T-cell (primary cell): ENCODE data around the gene APOB. TPM values are rescaled to one million over a fixed set of nuclear protein-coding genes. Genes with fewer than 3 reads are reported as not detected.

Experiments
- ATAC-seq, 4 experiments: fragments of 200-7000 bp in 3 of 4; fragments of 150-1000 bp in 1 of 4; cut with Tn5 transposase; replicated peaks in 1 of 4; 1 replicate in 3 of 4; 2 replicates in 1 of 4; pipeline ENCODE4 v1.10.0; 2021; ENCODE audit warnings: moderate library complexity in 3 of 4, mild to moderate bottlenecking in 2 of 4, moderate number of reproducible peaks in 1 of 4
- CTCF ChIA-PET, 2 donors: fragments of 300-600 bp; sonication (Branson Sonifier 250); formaldehyde crosslinking; loops; one replicate each; lab custom pipeline; 2022; ENCODE audit warnings: antibody characterized with exemption in 2 of 2; lab: Charles Lee
- POLR2A ChIA-PET, 2 donors: fragments of 300-600 bp; sonication (Branson Sonifier 250); formaldehyde crosslinking; loops; one replicate each; lab custom pipeline; 2022; ENCODE audit warnings: antibody characterized with exemption in 2 of 2; lab: Charles Lee
- DNase-seq, 35 experiments: peaks; one replicate each; pipeline versions ENCODE4 v3.0.0 to v3.0.0-alpha.2; 2013 to 2023
- H3K27ac ChIP-seq: one replicate; pipeline ENCODE4 v1.5.1; 2013; ENCODE audit warnings: low read length
- H3K27me3 ChIP-seq, 2 experiments: replicated peaks in 1 of 2; 1 replicate in 1 of 2; 2 replicates in 1 of 2; pipeline versions ENCODE4 v1.6.1 to v1.7.0; 2013; ENCODE audit warnings: low read length in 1 of 2, mixed read lengths in 1 of 2; ENCODE audit not compliant: control insufficient read depth in 2 of 2, insufficient read depth in 2 of 2; ENCODE audit errors: extremely low read depth in 1 of 2
- H3K36me3 ChIP-seq, 2 donors: 1 replicate in 1 of 2; 2 replicates in 1 of 2; pipeline versions ENCODE4 v1.6.1 to v1.7.0; 2013; ENCODE audit warnings: low read length in 1 of 2; ENCODE audit not compliant: control insufficient read depth in 2 of 2, insufficient read depth in 1 of 2; ENCODE audit errors: extremely low read depth in 1 of 2
- H3K4me1 ChIP-seq, 2 experiments: 1 replicate in 1 of 2; 2 replicates in 1 of 2; pipeline versions ENCODE4 v1.6.1 to v1.7.0; 2013; ENCODE audit warnings: low read length in 2 of 2, mixed read lengths in 1 of 2; ENCODE audit not compliant: insufficient read depth in 2 of 2, control insufficient read depth in 1 of 2; ENCODE audit errors: extremely low read depth in 1 of 2
- H3K4me3 ChIP-seq, 2 donors: 1 replicate in 1 of 2; 2 replicates in 1 of 2; pipeline versions ENCODE4 v1.5.1 to v1.7.0; 2013; ENCODE audit warnings: mild to moderate bottlenecking in 2 of 2, low read length in 1 of 2, moderate library complexity in 1 of 2; ENCODE audit not compliant: control insufficient read depth in 1 of 2; ENCODE audit errors: extremely low read depth in 1 of 2
- H3K9me3 ChIP-seq: 2 replicates; pipeline ENCODE4 v1.7.0; 2013
- H3K27ac Mint-ChIP-seq, 2 donors: one replicate each; pipeline ENCODE4 v1.8.0; 2020 to 2021; ENCODE audit warnings: mild to moderate bottlenecking in 2 of 2, mixed read lengths in 2 of 2
- H3K27me3 Mint-ChIP-seq, 2 donors: one replicate each; pipeline ENCODE4 v1.8.0; 2021 to 2022; ENCODE audit warnings: mixed read lengths in 2 of 2
- H3K36me3 Mint-ChIP-seq: one replicate; pipeline ENCODE4 v1.8.0; 2021; ENCODE audit warnings: mixed read lengths
- H3K4me1 Mint-ChIP-seq, 3 donors: one replicate each; pipeline ENCODE4 v1.8.0; 2020 to 2022; ENCODE audit warnings: mixed read lengths in 3 of 3, mild to moderate bottlenecking in 1 of 3
- H3K4me3 Mint-ChIP-seq, 3 donors: one replicate each; pipeline ENCODE4 v1.8.0; 2020 to 2022; ENCODE audit warnings: mild to moderate bottlenecking in 3 of 3, mixed read lengths in 3 of 3, moderate library complexity in 3 of 3
- H3K9me3 Mint-ChIP-seq, 3 donors: one replicate each; pipeline ENCODE4 v1.8.0; 2020 to 2022; ENCODE audit warnings: mixed read lengths in 3 of 3
- WGBS: methylation state at CpG from one replicate; pipeline ENCODE4 v1.1.5; 2013; ENCODE audit warnings: missing lambda C conversion rate; ENCODE audit not compliant: insufficient coverage; 5-methylcytosine and 5-hydroxymethylcytosine counted together
- total RNA-seq, 35 experiments: library from RNA in 6 of 35; stranded (reverse) in 6 of 35; fragments of 120-200 nt in 1 of 35; gene quantifications; one replicate each; pipeline versions ENCODE4 v1.2.1 to v1.2.4 and lab custom pipeline; 2013 to 2026

The APOB gene
- total RNA-seq, 5 donors from 2014 or later (not counting 1 experiment from before 2014, with no cell fraction given), result 1.2 to 2.0 (median 1.9) TPM; not detected in 2

- DNase-seq (no peak), ATAC-seq (no peak)
- H3K27ac Mint-ChIP-seq, result no peak overlapping the region
- H3K27me3 Mint-ChIP-seq, result peaks cover 8 to 14% of the 10 kb centered on the region in 2 donors
- Histone ChIP-seq H3K36me3 (no peaks in the 10 kb centered on the region), H3K27me3 (peaks cover 0 to 4% of the 10 kb centered on the region in 2 experiments), H3K27ac (no peak overlapping the region), H3K4me3 (no peak overlapping the region), H3K4me1 (no peaks in the 10 kb centered on the region), H3K9me3 (no peaks in the 10 kb centered on the region)
- H3K36me3 Mint-ChIP-seq, result no peaks in the 10 kb centered on the region
- no peak overlapping the region for H3K4me3 Mint-ChIP-seq
- POLR2A ChIA-PET, result no interaction called here
- whole genome bisulfite sequencing, result 75% methylated on average over 1 of the region's 3 CpGs
- CTCF ChIA-PET, result no interaction called here
- H3K4me1 Mint-ChIP-seq, result no peaks in the 10 kb centered on the region
- peaks cover 0 to 8% (median 0%) of the 10 kb centered on the region in 3 donors for H3K9me3 Mint-ChIP-seq
Observed at GRCh38 chr2:21020031-21020667, 23.7 kb downstream of the APOB start.

GRCh38 chr2:21019678-21020021 is 24.2 kb downstream of the APOB start:
- H3K4me1 ChIP-seq, result no peaks in the 10 kb centered on the region
- no peaks in the 10 kb centered on the region for H3K4me1 Mint-ChIP-seq
- peaks cover 0 to 4% of the 10 kb centered on the region in 2 experiments for H3K27me3 ChIP-seq
- ChIA-PET CTCF (no interaction called here), POLR2A (no interaction called here)
- H3K36me3 ChIP-seq, result no peaks in the 10 kb centered on the region
- H3K27ac ChIP-seq, result no peak overlapping the region
- H3K4me3 Mint-ChIP-seq, result no peak overlapping the region
- H3K27ac Mint-ChIP-seq, result no peak overlapping the region
- no peaks in the 10 kb centered on the region for H3K9me3 ChIP-seq
- no peak for DNase-seq
- H3K9me3 Mint-ChIP-seq, result peaks cover 0 to 8% (median 0%) of the 10 kb centered on the region in 3 donors
- no CpG with 5 or more reads among the region's 6 CpGs for WGBS
- H3K36me3 Mint-ChIP-seq, result no peaks in the 10 kb centered on the region
- H3K4me3 ChIP-seq, result no peak overlapping the region
- peaks cover 8 to 18% of the 10 kb centered on the region in 2 donors for H3K27me3 Mint-ChIP-seq
- no peak for ATAC-seq

GRCh38 chr2:21019000-21019677 is 24.7 kb downstream of the APOB start:
- Histone ChIP-seq H3K9me3 (no peaks in the 10 kb centered on the region), H3K27ac (no peak overlapping the region), H3K4me3 (no peak overlapping the region), H3K4me1 (no peaks in the 10 kb centered on the region), H3K27me3 (peaks cover 0 to 4% of the 10 kb centered on the region in 2 experiments), H3K36me3 (no peaks in the 10 kb centered on the region)
- ChIA-PET POLR2A (no interaction called here), CTCF (no interaction called here)
- Mint-ChIP-seq H3K27ac (no peak overlapping the region), H3K4me3 (no peak overlapping the region), H3K4me1 (no peaks in the 10 kb centered on the region), H3K27me3 (peaks cover 8 to 18% of the 10 kb centered on the region in 2 donors), H3K36me3 (no peaks in the 10 kb centered on the region), H3K9me3 (peaks cover 0 to 8% (median 0%) of the 10 kb centered on the region in 3 donors)
- DNase-seq, result no peak
- WGBS, result 100% methylated on average over 1 of the region's 3 CpGs
- ATAC-seq, result no peak

GRCh38 chr2:21018290-21018689 is 25.6 kb downstream of the APOB start:
- H3K27me3 Mint-ChIP-seq, result peaks cover 10 to 24% of the 10 kb centered on the region in 2 donors
- peaks cover 0 to 4% of the 10 kb centered on the region in 2 experiments for H3K27me3 ChIP-seq
- no peak overlapping the region for H3K4me3 ChIP-seq
- no peak overlapping the region for H3K27ac Mint-ChIP-seq
- no peaks in the 10 kb centered on the region for H3K4me1 Mint-ChIP-seq
- ATAC-seq (no peak), DNase-seq (no peak)
- no peaks in the 10 kb centered on the region for H3K36me3 ChIP-seq
- no peaks in the 10 kb centered on the region for H3K9me3 ChIP-seq
- H3K9me3 Mint-ChIP-seq, result peaks cover 0 to 8% (median 0%) of the 10 kb centered on the region in 3 donors
- no peak overlapping the region for H3K4me3 Mint-ChIP-seq
- WGBS, result 58% methylated on average over 2 of the region's 2 CpGs
- no peaks in the 10 kb centered on the region for H3K36me3 Mint-ChIP-seq
- CTCF ChIA-PET, result no interaction called here
- H3K4me1 ChIP-seq, result no peaks in the 10 kb centered on the region
- POLR2A ChIA-PET, result no interaction called here
- H3K27ac ChIP-seq, result no peak overlapping the region

- no peak overlapping the region for H3K27ac Mint-ChIP-seq
- H3K9me3 Mint-ChIP-seq, result peaks cover 0 to 8% (median 0%) of the 10 kb centered on the region in 3 donors
- H3K9me3 ChIP-seq, result no peaks in the 10 kb centered on the region
- peaks cover 0 to 8% of the 10 kb centered on the region in 2 experiments for H3K27me3 ChIP-seq
- no peaks in the 10 kb centered on the region for H3K36me3 Mint-ChIP-seq
- no peak for DNase-seq
- H3K4me1 Mint-ChIP-seq, result no peaks in the 10 kb centered on the region
- ChIA-PET CTCF (no interaction called here), POLR2A (no interaction called here)
- no peak overlapping the region for H3K4me3 ChIP-seq
- no peaks in the 10 kb centered on the region for H3K4me1 ChIP-seq
- ATAC-seq, result no peak
- H3K4me3 Mint-ChIP-seq, result no peak overlapping the region
- WGBS, result 85% methylated on average over 2 of the region's 4 CpGs
- no peaks in the 10 kb centered on the region for H3K36me3 ChIP-seq
- H3K27me3 Mint-ChIP-seq, result peaks cover 9 to 24% of the 10 kb centered on the region in 2 donors
- no peak overlapping the region for H3K27ac ChIP-seq
Observed at GRCh38 chr2:21017748-21018276, 26.1 kb downstream of the APOB start.

GRCh38 chr2:21015281-21015645 is 28.6 kb downstream of the APOB start:
- Histone ChIP-seq H3K36me3 (no peaks in the 10 kb centered on the region), H3K27ac (no peak overlapping the region), H3K27me3 (peaks cover 0 to 4% of the 10 kb centered on the region in 2 experiments), H3K9me3 (no peaks in the 10 kb centered on the region), H3K4me3 (no peak overlapping the region), H3K4me1 (no peaks in the 10 kb centered on the region)
- Mint-ChIP-seq H3K27ac (no peak overlapping the region), H3K27me3 (peaks cover 9 to 24% of the 10 kb centered on the region in 2 donors), H3K36me3 (no peaks in the 10 kb centered on the region), H3K9me3 (peaks cover 0 to 8% (median 0%) of the 10 kb centered on the region in 3 donors), H3K4me1 (no peaks in the 10 kb centered on the region), H3K4me3 (no peak overlapping the region)
- ChIA-PET CTCF (no interaction called here), POLR2A (no interaction called here)
- ATAC-seq (no peak), DNase-seq (no peak)
- no CpG with 5 or more reads among the region's 3 CpGs for WGBS
